Measurements from ENCODE around the gene ARV1. TPM values are rescaled to one million over a fixed set of nuclear protein-coding genes. Genes with fewer than 3 reads are reported as not detected.

The ARV1 gene
- total RNA-seq, 1 donor from 2014 or later: 18.7 TPM

DNA sequence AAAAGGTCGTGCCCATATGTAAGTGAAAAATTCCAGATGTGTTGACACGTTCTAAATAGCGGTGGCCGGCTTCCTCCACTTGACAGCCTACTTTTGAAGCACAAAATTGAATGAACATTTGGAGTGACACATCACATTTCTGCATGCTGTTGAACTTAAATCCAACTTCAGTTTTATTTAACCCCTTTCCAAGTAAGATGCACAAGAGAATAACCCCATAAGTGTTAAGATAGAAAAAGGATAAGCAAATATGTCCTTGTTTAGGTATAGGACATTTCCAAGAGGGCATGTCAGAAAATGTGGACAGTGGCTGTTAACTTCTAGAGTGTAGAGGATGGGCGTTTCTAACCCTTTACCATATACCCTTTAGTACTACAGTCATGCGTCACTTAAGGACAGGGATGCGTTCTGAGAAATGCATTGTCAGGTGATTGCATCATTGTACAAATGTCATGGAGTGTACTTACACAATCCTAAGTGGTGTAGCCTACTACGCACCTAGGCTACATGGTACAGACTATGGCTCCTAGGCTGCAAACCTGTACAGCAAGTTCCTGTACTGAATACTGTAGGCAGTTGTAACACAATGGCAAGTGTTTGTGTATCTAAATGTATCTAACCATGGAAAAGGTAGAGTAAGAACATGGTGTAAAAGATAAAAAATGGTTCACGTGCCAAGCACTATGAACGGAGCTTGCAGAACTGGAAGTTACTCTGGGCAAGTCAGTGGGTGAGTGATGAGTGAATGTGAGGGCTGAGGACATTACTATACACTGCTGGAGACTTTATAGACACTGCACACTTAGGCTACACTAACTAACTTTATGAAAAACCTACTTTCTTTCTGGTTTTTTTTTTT lies 70.5 kb downstream of the ARV1 start:
- intact Hi-C loops (cut with DNase I): no loop called here
- TF ChIP-seq POLR2AphosphoS5 (IDR thresholded peaks at IDR 0.05; ENCODE audit: insufficient read depth in 1 of 2, low read depth in 1 of 2) (no peak), CTCF (IDR thresholded peaks at IDR 0.05) (no peak), POLR2A (IDR thresholded peaks at IDR 0.05) (no peak)

More for the DNA sequence above, 70.5 kb downstream of the ARV1 start:
- Histone ChIP-seq H3K27ac (no peak overlapping the region), H3K36me3 (no peaks in the 10 kb centered on the region), H3K4me3 (no peak overlapping the region), H3K4me1 (peaks cover 8% of the 10 kb centered on the region), H3K27me3 (no peaks in the 10 kb centered on the region), H3K9me3 (peaks cover 3% of the 10 kb centered on the region)
- DNase-seq (ENCODE audit: extremely low spot score in 2 of 2): no peak

MicroRNA genes within 50 kb of the gene (microRNA counts, 767-probe panel; counts per million panel counts)
- 238 to 261 counts per million in 2 donors for microRNA hsa-miR-1182

Other genes with a start within 250 kb of the ARV1 start
- not detected for gene CAPN9, start 231.7 kb upstream of the ARV1 start, total RNA-seq
- gene C1orf198, start 110.6 kb upstream of the ARV1 start, total RNA-seq: 38.8 TPM
- gene TTC13, start 233 bp upstream of the ARV1 start, total RNA-seq: 37.1 TPM
- gene FAM89A, start 61.2 kb downstream of the ARV1 start, total RNA-seq: 37.3 TPM
- not detected for gene TRIM67, start 183.0 kb downstream of the ARV1 start, total RNA-seq

Measured in vagina (tissue), 2 donors.